Measurements from ENCODE around the gene PYGO2.

PYGO2 gene

GRCh38 chr1:155008015-155008941 is 46.7 kb upstream of the PYGO2 start:
- TF ChIP-seq CTCF (IDR thresholded peaks at IDR 0.05) = no peak
- peak overlapping the region; percentile 93 to 98 for H3K27ac ChIP-seq
- peak overlapping the region; percentile 59 for H3K4me3 ChIP-seq
- DNase-seq (ENCODE audit: low spot score) = no peak

- TF ChIP-seq CTCF (IDR thresholded peaks at IDR 0.05) = no peak
- Histone ChIP-seq H3K4me3 (peak overlapping the region; percentile 59), H3K27ac (peak overlapping the region; percentile 93 to 98)
- DNase-seq (ENCODE audit: low spot score) = no peak
Measured at GRCh38 chr1:155007251-155007828, 45.8 kb upstream of the PYGO2 start.

GRCh38 chr1:155006601-155007101 is 45.1 kb upstream of the PYGO2 start:
- H3K4me3 ChIP-seq = no peak overlapping the region
- no peak for TF ChIP-seq CTCF (IDR thresholded peaks at IDR 0.05)
- DNase-seq (ENCODE audit: low spot score) = no peak
- peak overlapping the region; percentile 93 to 98 for H3K27ac ChIP-seq

GRCh38 chr1:155005076-155006011 is 43.8 kb upstream of the PYGO2 start:
- peak; percentile 82 for DNase-seq (ENCODE audit: low spot score)
- Histone ChIP-seq H3K27ac (peak overlapping the region; percentile 93 to 98), H3K4me3 (peak overlapping the region; percentile 94)
- no peak for TF ChIP-seq CTCF (IDR thresholded peaks at IDR 0.05)

GRCh38 chr1:155004352-155005075 is 42.9 kb upstream of the PYGO2 start:
- DNase-seq (ENCODE audit: low spot score) = no peak
- Histone ChIP-seq H3K4me3 (peak overlapping the region; percentile 94), H3K27ac (peak overlapping the region; percentile 93 to 98)
- TF ChIP-seq CTCF (IDR thresholded peaks at IDR 0.05) = no peak

GRCh38 chr1:155003766-155004351 is 42.3 kb upstream of the PYGO2 start:
- Histone ChIP-seq H3K27ac (peak overlapping the region; percentile 93 to 98), H3K4me3 (peak overlapping the region; percentile 94)
- peak; percentile 88 for DNase-seq (ENCODE audit: low spot score)
- TF ChIP-seq CTCF (IDR thresholded peaks at IDR 0.05) = no peak

Measured in coronary artery (tissue), 2 donors.